NCI-H748 (cell line): ENCODE results near the gene GRM2.
A peak's percentile ranks its signal among the peaks of the same experiment; 100 is the strongest.

ENCODE experiments used
- DNase-seq: peaks from one replicate; lab custom pipeline; 2025; ENCODE audit not compliant: unreplicated experiment; lab: John Stamatoyannopoulos, UW

GRM2 gene

GRCh38 chr3:51680196-51680595 is 26.7 kb upstream of the GRM2 start:
- DNase-seq, result no peak

GRCh38 chr3:51680663-51681230 is 26.1 kb upstream of the GRM2 start:
- no peak for DNase-seq

GRCh38 chr3:51681453-51681852 is 25.4 kb upstream of the GRM2 start:
- DNase-seq, result no peak

- DNase-seq, result peak; percentile 71
Measured at GRCh38 chr3:51682079-51682478, 24.8 kb upstream of the GRM2 start.

GRCh38 chr3:51682526-51682925 is 24.3 kb upstream of the GRM2 start:
- DNase-seq, result no peak

GRCh38 chr3:51683566-51683965 is 23.3 kb upstream of the GRM2 start:
- no peak for DNase-seq

GRCh38 chr3:51684971-51685751 is 21.7 kb upstream of the GRM2 start:
- no peak for DNase-seq

GRCh38 chr3:51686056-51686455 is 20.8 kb upstream of the GRM2 start:
- no peak for DNase-seq

- DNase-seq, result no peak
Measured at GRCh38 chr3:51686512-51687215, 20.2 kb upstream of the GRM2 start.

- DNase-seq, result no peak
Measured at GRCh38 chr3:51687431-51688205, 19.2 kb upstream of the GRM2 start.

- no peak for DNase-seq
Measured at GRCh38 chr3:51688206-51688600, 18.7 kb upstream of the GRM2 start.

GRCh38 chr3:51691021-51691420 is 15.8 kb upstream of the GRM2 start:
- DNase-seq, result no peak

- DNase-seq, result no peak
Measured at GRCh38 chr3:51691949-51692348, 14.9 kb upstream of the GRM2 start.

- DNase-seq, result no peak
Measured at GRCh38 chr3:51692980-51693395, 13.9 kb upstream of the GRM2 start.

GRCh38 chr3:51696954-51697353 is 9.9 kb upstream of the GRM2 start:
- no peak for DNase-seq

- DNase-seq, result no peak
Measured at GRCh38 chr3:51698209-51698608, 8.7 kb upstream of the GRM2 start.

GRCh38 chr3:51700403-51700802 is 6.5 kb upstream of the GRM2 start:
- no peak for DNase-seq

GRCh38 chr3:51702156-51702555 is 4.7 kb upstream of the GRM2 start:
- no peak for DNase-seq

GRCh38 chr3:51703068-51703760 is 3.7 kb upstream of the GRM2 start:
- no peak for DNase-seq

GRCh38 chr3:51703761-51704510 is 2.9 kb upstream of the GRM2 start:
- no peak for DNase-seq
